Measurements from ENCODE around the gene CFAP61. TPM values are rescaled to one million over a fixed set of nuclear protein-coding genes. Genes with fewer than 3 reads are reported as not detected.

Gene CFAP61
- polyA plus RNA-seq, 1 of the 3 experiments (the other 2 are of a cell fraction), result 0.26 TPM

- Histone ChIP-seq H2AFZ (ENCODE audit: low read depth) (no peak overlapping the region), H3K79me2 (ENCODE audit: insufficient read depth) (no peaks in the 10 kb centered on the region), H3K27ac (ENCODE audit: low read depth in 2 of 2, low read length in 1 of 2) (no peak overlapping the region), H3K9ac (no peak overlapping the region), H3K4me3 (ENCODE audit: low read depth in 2 of 2, low read length in 1 of 2) (no peak overlapping the region), H3K9me2 (no peaks in the 10 kb centered on the region), H4K20me1 (ENCODE audit: insufficient read depth) (no peaks in the 10 kb centered on the region), H3K36me3 (replicated peaks in 1 of 2; ENCODE audit: control insufficient read depth in 1 of 2, insufficient read depth in 2 of 2, low read length in 1 of 2) (no peaks in the 10 kb centered on the region), H3K4me1 (ENCODE audit: control insufficient read depth in 1 of 2, insufficient read depth in 2 of 2, low read depth in 1 of 2, low read length in 1 of 2) (no peaks in the 10 kb centered on the region; a peak in 1 of 4 replicates), H3K4me2 (no peak overlapping the region), H3F3A (replicated peaks; ENCODE audit: insufficient read depth) (peaks cover 4% of the 10 kb centered on the region), H3K9me3 (no peaks in the 10 kb centered on the region), H3K27me3 (ENCODE audit: insufficient read depth) (peaks cover 78% of the 10 kb centered on the region)
- TF ChIP-seq TCF12 (IDR thresholded peaks at IDR 0.05) (no peak), MAX (IDR thresholded peaks at IDR 0.05; ENCODE audit: low read depth) (no peak), GABPA (IDR thresholded peaks at IDR 0.05; ENCODE audit: low read depth) (no peak), RXRA (IDR thresholded peaks at IDR 0.05; ENCODE audit: borderline replicate concordance, low read depth) (no peak), CHD2 (IDR thresholded peaks at IDR 0.05; ENCODE audit: low read length, partially characterized antibody) (no peak), MEF2A (IDR thresholded peaks at IDR 0.05; ENCODE audit: borderline replicate concordance, low read depth) (no peak), SIN3A (IDR thresholded peaks at IDR 0.05; ENCODE audit: borderline replicate concordance, low read depth, low read length) (no peak), JUND (IDR thresholded peaks at IDR 0.05) (no peak), NFIC (IDR thresholded peaks at IDR 0.05; ENCODE audit: borderline replicate concordance) (no peak), ELF1 (IDR thresholded peaks at IDR 0.05) (no peak), USF2 (IDR thresholded peaks at IDR 0.05; ENCODE audit: borderline replicate concordance, low read depth, low read length) (no peak), FOSL2 (IDR thresholded peaks at IDR 0.05; ENCODE audit: borderline replicate concordance, low read depth) (no peak), MXI1 (IDR thresholded peaks at IDR 0.05; ENCODE audit: low read depth, low read length) (no peak)
- DNase-seq, result peak; percentile 50
- 3% methylated on average over 12 of the region's 130 CpGs for WGBS (ENCODE audit: low lambda C conversion rate)
- ChIA-PET POLR2A (no interaction called here), CTCF (interaction anchor here (0.8 to 5.2 kb wide), 4 partner anchors 8 to 225 kb away, joined by 3 to 36 read pairs (median 4); no protein-coding TSS in a partner anchor)
These were observed 316.3 kb downstream of the CFAP61 start for GRCh38 chr20:20368418-20369249.

GRCh38 chr20:20369250-20370093 is 317.1 kb downstream of the CFAP61 start:
- peaks cover 75% of the 10 kb centered on the region for H3K27me3 ChIP-seq (ENCODE audit: insufficient read depth)
- no peaks in the 10 kb centered on the region for H4K20me1 ChIP-seq (ENCODE audit: insufficient read depth)
- H3K36me3 ChIP-seq (replicated peaks in 1 of 2; ENCODE audit: control insufficient read depth in 1 of 2, insufficient read depth in 2 of 2, low read length in 1 of 2), result no peaks in the 10 kb centered on the region
- no peaks in the 10 kb centered on the region for H3K9me2 ChIP-seq
- H3K9ac ChIP-seq, result no peak overlapping the region
- ChIA-PET CTCF (interaction anchor here (0.7 to 5.2 kb wide), 6 partner anchors 9 to 224 kb away, joined by 3 to 36 read pairs (median 3); no protein-coding TSS in a partner anchor), POLR2A (no interaction called here)
- no peaks in the 10 kb centered on the region for H3K9me3 ChIP-seq
- H3K4me2 ChIP-seq, result no peak overlapping the region
- peaks cover 4% of the 10 kb centered on the region for H3F3A ChIP-seq (replicated peaks; ENCODE audit: insufficient read depth)
- no peak overlapping the region for H3K27ac ChIP-seq (ENCODE audit: low read depth in 2 of 2, low read length in 1 of 2)
- no peaks in the 10 kb centered on the region for H3K79me2 ChIP-seq (ENCODE audit: insufficient read depth)
- H3K4me1 ChIP-seq (ENCODE audit: control insufficient read depth in 1 of 2, insufficient read depth in 2 of 2, low read depth in 1 of 2, low read length in 1 of 2), result no peaks in the 10 kb centered on the region; a peak in 1 of 4 replicates
- TF ChIP-seq EZH2phosphoT487 (IDR thresholded peaks at IDR 0.05; ENCODE audit: borderline replicate concordance, low read depth), result 0 out of 2 replicates have a peak, but pooled peaks have one; percentile 28
- TF ChIP-seq SIN3A (IDR thresholded peaks at IDR 0.05; ENCODE audit: borderline replicate concordance, low read depth, low read length), result no peak
- 5% methylated on average over 42 of the region's 86 CpGs for WGBS (ENCODE audit: low lambda C conversion rate)
- H3K4me3 ChIP-seq (ENCODE audit: low read depth in 2 of 2, low read length in 1 of 2), result no peak overlapping the region
- DNase-seq, result peak; percentile 50
- H2AFZ ChIP-seq (ENCODE audit: low read depth), result no peak overlapping the region
